Muscle of back (tissue), 13 donors: ENCODE data around the gene DHX30. TPM values are rescaled to one million over a fixed set of nuclear protein-coding genes. Genes with fewer than 3 reads are reported as not detected.
"Not testable (repeated sequence)": the region's sequence is repeated elsewhere in the genome, so short reads cannot be mapped to it uniquely, and the experiment has no call there.

Experiments used
- DNase-seq, 3 donors: peaks; one replicate each; pipeline versions ENCODE4 v3.0.0 to v3.0.0-alpha.2; 2013
- long read RNA-seq, 9 donors: transcript quantifications; one replicate each; lab custom pipeline, GENCODE V29; 2026
- polyA plus RNA-seq, 10 donors: library from polyadenylated mRNA; unstranded; fragments of 120-200 nt; gene quantifications; one replicate each; pipeline ENCODE4 v1.2.1, GENCODE V29; 2013; ENCODE audit not compliant: insufficient read length in 10 of 10

The DHX30 gene, protein sequence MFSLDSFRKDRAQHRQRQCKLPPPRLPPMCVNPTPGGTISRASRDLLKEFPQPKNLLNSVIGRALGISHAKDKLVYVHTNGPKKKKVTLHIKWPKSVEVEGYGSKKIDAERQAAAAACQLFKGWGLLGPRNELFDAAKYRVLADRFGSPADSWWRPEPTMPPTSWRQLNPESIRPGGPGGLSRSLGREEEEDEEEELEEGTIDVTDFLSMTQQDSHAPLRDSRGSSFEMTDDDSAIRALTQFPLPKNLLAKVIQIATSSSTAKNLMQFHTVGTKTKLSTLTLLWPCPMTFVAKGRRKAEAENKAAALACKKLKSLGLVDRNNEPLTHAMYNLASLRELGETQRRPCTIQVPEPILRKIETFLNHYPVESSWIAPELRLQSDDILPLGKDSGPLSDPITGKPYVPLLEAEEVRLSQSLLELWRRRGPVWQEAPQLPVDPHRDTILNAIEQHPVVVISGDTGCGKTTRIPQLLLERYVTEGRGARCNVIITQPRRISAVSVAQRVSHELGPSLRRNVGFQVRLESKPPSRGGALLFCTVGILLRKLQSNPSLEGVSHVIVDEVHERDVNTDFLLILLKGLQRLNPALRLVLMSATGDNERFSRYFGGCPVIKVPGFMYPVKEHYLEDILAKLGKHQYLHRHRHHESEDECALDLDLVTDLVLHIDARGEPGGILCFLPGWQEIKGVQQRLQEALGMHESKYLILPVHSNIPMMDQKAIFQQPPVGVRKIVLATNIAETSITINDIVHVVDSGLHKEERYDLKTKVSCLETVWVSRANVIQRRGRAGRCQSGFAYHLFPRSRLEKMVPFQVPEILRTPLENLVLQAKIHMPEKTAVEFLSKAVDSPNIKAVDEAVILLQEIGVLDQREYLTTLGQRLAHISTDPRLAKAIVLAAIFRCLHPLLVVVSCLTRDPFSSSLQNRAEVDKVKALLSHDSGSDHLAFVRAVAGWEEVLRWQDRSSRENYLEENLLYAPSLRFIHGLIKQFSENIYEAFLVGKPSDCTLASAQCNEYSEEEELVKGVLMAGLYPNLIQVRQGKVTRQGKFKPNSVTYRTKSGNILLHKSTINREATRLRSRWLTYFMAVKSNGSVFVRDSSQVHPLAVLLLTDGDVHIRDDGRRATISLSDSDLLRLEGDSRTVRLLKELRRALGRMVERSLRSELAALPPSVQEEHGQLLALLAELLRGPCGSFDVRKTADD
- 10 to 100 TPM; 32.6 to 43.7 (median 38.0) TPM for polyA plus RNA-seq
- long read RNA-seq, donor 1, partial matches to known transcripts = 0 of 7 reads
- long read RNA-seq, donor 1, other reads (novel, unspliced or antisense) = 0 of 7 reads
- long read RNA-seq, donor 2, partial matches to known transcripts = 5 of 9 reads
- long read RNA-seq, donor 2, other reads (novel, unspliced or antisense) = 0 of 9 reads
- long read RNA-seq, donor 3 = 0 reads
- long read RNA-seq, donor 4, partial matches to known transcripts = 0 of 4 reads
- long read RNA-seq, donor 4, other reads (novel, unspliced or antisense) = 0 of 4 reads
- long read RNA-seq, donor 5, full-length matches to known transcripts = 9 of 14 reads
- long read RNA-seq, donor 5, partial matches to known transcripts = 5 of 14 reads
- long read RNA-seq, donor 5, other reads (novel, unspliced or antisense) = 0 of 14 reads
- long read RNA-seq, donor 6, full-length matches to known transcripts = 5 of 252 reads
- long read RNA-seq, donor 6, partial matches to known transcripts = 224 of 252 reads
- long read RNA-seq, donor 6, other reads (novel, unspliced or antisense) = 23 of 252 reads
- long read RNA-seq, donor 7, full-length matches to known transcripts = 3 of 3 reads
- long read RNA-seq, donor 7, partial matches to known transcripts = 0 of 3 reads
- long read RNA-seq, donor 7, other reads (novel, unspliced or antisense) = 0 of 3 reads
- long read RNA-seq, donor 8, full-length matches to known transcripts = 5 of 11 reads
- long read RNA-seq, donor 8, partial matches to known transcripts = 6 of 11 reads
- long read RNA-seq, donor 8, other reads (novel, unspliced or antisense) = 0 of 11 reads
- long read RNA-seq, donor 9 = 0 reads

DNA sequence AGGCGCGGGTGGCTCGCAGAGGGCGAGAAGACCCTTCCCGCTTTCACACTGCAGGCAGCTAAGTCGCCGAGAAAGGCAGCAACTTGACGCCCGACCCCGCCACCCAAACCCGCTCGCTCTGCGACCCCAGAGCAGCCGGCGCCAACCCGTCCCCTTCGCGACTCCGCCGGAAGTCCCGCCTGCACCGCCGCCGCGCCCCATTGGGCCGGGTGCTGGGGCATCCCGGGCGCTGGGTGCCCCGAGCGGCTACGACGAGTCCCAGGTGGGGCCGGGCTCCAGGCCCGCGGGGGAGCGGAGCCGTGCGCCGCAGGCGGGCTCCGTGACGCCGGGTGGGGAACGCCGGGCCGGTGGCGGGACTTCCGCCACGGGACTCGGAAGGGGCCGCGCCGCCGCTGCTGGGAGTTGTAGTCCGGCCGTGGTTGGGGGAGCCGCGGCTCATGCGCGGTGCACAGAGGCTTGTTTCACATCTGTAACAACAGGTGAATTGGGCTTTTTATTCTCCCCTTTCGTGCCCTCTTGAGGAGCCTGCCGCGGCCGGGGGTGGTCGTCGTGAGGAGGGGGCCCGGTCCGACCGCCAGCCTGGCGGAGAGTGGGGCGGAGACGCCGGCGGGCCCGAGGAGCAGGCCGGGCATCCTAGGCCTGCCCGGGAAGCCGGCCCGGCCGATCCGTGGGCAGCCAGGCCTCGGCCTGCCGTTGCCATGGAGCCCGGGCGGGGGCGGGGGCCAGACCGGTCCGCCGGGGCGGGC, at the start of gene DHX30:
DHX30 (plus strand) TSS at position 405 of the 746 bp plus-strand sequence. CDS start 7,546 bp downstream, outside the sequence.
- DNase-seq = peak; percentile 81 to 97 (median 92)

DNA sequence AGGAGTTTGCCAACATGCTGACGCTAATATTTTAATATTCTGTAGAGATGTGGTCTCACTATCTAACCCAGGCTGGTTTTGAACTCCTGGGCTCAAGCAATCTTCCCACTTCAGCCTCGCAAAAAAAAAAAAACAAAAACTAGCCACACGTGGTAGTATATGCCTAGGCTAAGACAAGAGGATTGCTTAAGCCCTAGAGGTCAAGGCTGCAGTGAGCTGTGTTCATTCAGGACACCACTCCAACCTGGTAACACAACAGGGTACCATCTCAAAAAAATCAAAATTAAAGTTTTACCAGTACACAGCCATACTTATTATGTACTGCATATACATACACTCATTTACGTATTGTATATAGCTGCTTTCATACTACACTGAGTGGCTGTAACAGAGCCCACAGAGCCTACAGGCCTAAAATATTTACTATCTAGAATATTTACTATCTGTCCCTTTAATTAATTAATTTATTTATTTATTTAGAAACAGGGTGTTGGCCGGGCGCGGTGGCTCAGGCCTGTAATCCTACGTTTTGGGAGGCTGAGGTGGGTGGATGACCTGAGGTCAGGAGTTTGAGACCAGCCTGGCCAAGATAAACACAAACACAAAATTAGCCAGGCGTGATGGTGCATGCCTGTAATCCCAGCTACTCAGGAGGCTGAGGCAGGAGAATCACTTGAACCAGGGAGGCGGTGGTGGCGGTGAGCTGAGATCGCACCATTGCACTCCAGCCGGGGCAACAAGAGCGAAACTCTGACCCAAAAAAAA, 44.5 kb upstream of the DHX30 start:
- DNase-seq = no peak

DNA sequence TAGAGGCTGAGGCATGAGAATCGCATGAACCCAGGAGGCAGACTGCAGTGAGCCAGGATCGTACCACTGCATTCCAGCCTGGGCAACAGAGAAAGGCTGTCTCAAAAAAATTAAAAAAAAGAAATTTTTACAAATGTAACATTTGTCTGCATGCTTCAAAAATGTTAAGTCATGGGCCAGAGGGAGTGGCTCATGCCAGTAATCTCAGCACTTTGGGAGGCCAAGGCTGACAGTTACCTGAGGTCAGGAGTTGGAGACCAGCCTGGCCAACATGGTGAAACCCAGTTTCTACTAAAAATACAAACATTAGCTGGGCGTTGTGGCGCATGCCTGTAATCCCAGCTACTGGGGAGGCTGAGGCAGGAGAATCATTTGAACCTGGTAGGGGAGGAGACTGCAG, 42.7 kb upstream of the DHX30 start:
- DNase-seq = not testable (repeated sequence)

DNA sequence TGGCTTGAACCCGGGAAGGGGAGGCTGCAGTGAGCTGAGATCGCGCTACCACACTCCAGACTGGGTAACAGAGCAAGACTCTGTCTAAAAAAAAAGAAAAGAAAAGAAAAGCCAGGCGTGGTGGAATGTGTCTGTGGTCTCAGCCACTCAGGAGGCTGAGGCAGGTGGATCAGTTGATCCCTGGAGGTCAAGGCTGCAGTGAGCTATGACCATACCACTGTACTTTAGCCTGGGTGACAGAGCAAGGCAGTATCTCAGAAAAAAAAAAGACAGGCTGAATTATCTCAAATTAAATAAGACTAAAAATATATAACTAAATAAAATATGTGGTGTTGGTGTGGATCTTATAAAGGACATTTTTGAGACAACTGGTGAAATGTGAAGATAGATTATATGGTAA, 41.9 kb upstream of the DHX30 start:
- DNase-seq = no peak

DNA sequence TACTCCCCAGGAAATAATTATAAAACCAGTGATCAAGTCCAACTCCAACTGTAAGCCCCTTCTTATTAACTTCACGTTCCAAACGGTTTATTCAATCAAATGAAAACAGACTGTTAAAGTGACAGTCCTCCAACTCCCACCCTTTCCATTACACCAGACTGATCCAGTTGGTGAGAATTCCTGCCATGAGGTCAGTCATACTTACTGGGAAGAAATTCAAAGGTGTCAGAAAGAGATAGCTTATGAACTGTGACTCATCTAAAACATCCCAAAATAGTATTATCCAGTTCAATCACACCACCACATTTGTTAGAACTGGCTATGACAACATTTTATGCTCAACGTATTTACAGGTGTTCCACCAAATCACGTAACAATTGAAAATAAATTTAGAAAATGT, 40.7 kb upstream of the DHX30 start:
- DNase-seq = no peak

DNA sequence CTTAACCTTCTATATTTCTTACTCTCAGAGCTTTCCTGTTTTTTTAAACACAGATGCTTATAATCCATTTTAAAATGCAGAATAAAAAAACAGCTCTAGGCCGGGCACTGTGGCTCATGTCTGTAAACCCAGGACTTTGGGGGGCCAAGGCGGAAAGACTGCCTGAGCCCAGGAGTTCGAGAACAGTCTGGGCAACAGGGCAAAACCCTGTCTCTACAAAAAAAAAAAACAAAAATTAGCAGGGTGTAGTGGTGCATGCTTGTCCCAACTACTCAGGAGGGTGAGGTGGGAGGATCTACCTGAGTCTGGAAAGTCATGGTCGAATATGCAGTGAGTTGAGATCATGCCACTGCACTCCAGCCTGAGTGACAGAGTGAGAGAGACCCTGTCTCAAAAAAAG, 36.8 kb upstream of the DHX30 start:
- DNase-seq = no peak

DNA sequence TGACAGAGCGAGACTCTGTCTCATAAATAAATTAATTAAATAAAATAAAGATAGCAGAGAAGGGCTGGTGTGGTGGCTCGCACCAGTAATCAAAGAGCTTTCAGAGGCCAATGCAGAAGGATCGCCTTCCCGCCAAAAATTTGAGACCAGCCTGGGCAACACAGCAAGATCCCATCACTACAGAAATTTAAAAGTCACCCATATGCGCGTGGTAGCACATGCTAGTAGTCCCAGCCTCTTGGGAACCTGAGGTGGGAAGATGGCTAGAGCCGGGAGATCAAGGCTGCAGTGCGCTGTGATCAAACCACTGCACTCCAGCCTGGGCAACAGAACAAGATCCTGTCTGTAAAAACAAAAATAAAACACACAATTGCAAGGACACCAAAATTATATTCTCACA, 30.9 kb upstream of the DHX30 start:
- DNase-seq = no peak

DNA sequence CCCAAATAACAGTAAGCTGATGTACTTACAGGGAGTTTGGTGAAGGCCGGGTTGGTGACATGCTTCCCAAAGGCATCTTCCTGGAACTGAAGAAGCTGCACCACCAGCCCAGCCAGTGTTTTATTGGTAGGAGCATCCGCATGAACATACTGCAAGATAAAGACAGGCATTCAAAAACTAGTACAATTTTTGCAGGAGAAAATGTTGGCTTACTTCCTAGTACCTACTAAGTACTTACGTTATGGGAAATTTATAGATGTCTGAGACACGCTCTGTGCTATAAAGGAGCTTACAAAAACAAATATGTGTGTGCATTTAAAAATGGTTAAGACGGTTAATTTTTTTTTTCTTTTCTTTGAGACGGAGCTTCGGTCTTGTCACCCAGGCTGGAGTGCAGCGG, 30.1 kb upstream of the DHX30 start:
- DNase-seq = no peak

DNA sequence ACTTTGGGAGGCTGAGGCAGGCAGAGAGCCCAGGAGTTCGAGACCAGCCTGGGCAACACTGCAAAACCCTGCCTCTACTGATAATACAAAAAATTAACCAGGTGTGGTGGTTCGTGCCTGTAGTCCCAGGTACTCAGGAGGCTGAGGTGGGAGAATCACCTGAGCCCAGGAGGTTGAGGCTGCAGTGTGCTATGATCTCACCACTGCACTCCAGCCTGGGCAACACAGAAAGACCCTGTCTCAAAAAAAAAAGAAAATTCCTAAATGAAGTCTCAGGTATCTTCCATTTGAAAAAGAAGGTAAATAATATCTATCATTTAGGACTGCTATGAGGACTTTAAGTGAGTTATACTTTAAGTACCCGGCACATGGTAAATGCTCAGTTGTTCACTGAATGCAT, 24.2 kb upstream of the DHX30 start:
- no peak for DNase-seq

DNA sequence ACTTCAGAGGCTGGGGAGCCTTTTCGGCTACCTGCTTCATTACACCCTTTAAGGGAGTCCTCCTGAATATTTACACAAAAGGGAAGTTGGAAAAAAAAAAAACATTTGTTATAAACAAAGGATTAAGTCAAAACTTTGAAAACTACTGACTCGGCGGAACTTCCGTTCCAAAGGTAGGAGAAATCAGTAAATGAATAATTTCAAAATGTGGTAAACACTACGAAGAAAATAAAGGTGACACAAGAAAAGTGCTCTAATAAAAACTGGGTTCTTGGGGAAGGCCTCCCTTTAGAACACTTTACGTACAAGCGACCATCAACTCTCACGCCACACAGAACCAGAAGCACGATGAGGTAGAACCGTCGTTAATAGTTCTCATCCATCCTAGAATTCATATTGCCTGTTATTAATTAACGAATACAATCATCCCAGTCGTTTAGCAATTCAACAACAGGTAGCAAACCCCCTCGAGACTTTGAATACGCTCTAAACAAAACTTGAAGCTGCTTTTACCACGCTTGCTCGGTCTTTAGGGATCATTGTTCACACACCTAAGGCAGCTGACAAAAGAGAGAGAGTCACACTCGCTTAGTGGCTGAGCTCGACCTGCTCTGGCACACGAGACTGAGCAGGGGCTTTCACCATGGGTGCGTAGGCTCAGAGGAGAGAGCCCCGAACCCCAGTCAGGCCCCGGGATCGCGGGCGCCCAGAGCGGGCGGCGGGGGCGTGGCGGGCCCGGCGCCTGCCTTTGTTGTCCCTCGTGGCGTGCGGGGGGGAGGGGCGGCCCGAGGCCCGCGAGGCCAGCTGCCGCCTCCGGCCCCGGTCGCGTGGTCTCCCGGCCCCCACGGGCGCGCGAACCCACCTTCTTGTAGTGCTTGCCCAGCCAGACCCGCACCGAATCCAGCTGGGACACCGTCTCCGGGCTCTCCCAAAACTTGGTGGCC, 21.9 kb upstream of the DHX30 start:
- peak; percentile 35 to 83 (median 61) for DNase-seq

DNA sequence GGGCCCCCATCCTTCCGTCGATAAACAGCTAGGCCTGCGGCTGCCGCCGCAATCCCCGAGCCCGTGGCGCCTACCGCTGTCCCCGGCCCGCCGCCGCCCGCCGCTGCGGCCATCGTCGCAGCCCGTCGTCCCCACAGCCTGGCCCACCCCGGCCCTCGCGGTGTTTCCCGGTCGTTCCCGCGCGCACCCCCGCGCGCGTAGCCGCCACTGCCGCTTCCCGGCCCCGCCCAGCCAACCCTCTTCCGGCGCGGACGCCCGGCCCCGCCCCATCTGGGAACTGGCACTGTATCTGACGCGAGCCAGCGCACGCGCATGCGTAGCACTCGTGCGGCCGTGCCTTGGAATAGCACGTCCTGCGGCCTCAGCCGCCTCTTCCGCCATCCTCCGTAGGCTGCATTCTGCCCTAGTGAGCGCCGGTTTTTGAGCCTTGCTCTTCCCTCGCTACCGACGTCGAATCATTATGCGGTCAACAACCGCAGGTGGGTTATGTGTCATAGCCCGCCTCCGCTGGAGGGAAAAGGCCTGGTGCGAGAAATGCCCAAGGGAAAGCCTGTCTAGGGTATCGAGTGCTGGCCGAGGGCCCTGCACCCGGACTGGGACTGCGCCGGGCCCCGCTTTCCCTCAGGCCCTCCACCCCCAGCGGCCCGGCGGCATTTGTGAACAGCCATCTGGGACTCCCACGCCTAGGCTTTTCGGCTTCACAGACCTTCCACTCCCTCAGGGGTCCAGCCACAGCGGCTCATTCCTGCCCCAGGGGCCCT, 21.1 kb upstream of the DHX30 start, which contains the start of gene SMARCC1:
SMARCC1 (minus strand) TSS at position 209 of the 761 bp plus-strand sequence; CDS start at position 113, 96 bp downstream.
- peak; percentile 97 to 99 (median 99) for DNase-seq

DNA sequence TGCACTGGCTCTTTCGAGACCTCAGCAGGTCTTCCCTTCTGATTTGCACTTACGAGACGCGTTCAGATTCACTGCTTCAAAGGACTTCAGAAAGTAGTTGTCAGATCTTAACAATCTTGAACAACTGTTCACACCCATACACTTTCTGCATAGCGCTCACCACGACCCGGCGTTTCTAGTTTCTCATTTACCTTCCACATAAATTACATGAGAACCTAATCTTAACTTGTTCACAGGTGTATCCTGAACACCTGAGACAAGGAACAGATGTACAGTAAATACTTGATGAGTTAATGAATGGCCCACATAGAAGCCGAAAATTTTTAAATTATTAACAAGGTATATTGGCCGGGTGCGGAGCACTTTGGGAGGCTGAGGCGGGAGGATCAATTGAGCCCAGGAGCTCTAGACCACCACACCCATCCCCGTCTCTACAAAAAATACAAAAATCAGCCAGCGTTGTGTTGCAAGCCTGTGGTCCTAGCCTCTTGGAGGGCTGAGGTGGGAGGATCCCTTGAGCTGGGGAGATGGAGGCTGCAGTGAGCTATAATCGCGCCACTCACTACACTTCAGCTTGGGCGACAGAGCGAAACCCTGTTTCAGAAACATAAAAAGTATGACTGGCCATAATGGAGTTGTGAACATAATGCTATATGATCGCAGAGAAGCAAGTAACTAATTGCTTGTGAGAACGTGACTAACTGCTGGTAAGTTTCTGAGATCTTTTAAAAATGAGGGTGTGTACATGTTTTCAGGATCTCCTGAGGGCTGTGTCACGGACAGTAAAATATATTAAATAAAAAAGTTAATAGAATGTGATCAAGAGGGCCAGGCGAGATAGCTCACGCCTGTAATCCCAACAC, 20.3 kb upstream of the DHX30 start:
- no peak for DNase-seq

DNA sequence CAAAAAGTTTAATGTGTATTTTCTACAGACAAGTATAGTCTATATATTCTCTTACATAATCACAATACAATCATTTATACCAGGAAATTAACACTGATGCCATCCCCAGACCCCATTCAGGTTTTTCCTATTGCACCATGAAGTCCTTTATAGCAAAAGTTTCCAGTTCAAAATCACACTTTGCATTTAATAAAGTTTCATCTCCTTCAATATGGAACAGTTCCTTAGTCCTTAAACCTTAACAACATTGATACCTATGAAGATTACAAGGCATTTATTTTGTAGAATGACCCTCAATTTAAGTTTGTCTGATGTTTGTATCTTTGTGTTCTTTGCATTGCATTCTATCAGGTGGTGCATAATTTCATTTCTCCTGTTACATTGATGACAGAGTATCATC, 19.3 kb upstream of the DHX30 start:
- no peak for DNase-seq

DNA sequence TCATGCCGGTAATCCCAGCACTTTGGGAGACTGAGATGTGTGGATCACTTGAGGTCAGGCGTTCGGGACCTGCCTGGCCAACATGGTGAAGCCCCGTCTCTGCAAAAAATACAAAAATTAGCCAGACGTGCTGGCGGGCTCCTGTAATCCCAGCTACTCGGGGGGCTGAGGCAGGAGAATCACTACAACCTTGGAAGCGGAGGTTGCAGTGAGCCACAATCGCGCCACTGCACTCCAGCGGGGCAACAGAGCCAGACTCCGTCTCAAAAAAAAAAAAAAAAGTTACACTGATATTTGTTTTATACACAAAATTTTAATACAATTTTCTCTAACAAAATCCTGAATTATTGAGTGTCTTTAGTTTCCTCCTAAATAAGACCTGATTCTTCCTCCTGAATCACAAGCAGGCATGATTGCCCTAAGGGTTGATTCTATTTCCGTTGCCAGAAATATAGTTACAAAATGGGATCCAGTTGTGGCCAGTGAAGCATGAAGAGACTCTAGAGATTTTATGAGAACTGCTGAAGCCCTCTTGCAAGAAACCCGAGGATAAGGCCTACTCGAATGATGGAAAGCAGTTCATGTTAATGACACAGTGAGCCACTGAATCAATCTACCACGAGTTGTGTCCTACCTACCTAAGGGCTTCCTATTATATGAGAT, 11.6 kb upstream of the DHX30 start:
- no peak for DNase-seq

DNA sequence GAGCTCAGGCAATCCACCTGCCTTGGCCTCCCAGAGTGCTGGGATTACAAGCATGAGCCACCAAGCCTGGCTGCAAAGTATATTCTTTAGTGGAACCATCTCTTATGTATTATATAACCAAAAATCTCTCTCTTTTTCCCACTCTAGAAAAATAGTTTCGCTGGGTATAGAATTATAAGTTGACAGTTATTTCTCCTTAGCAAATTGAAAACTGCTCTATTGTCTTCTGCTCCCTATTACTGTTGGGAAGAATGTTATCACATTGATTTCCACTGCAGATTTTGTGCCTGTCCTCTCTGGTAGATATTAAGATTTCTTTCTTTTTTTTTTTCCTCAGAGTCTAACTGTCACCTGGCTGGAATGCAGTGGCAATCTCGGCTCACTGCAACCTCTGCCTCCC, 10.2 kb upstream of the DHX30 start:
- DNase-seq = no peak
